ENCODE measurements around the gene FARS2.

Gene FARS2

GRCh38 chr6:5260661-5261544 lies at the start of gene FARS2, which contains the start of gene LYRM4:
Gene FARS2, plus strand, starts transcription at chr6:5261513.
Gene LYRM4, minus strand, starts transcription at chr6:5260950. Its CDS starts 217 bp downstream, at chr6:5260733.
- Mint-ChIP-seq H3K36me3 (peaks cover 14% of the 10 kb centered on the region), H3K27ac (peak within 1 kb of the TSS; percentile 99), H3K4me3 (peak within 1 kb of the TSS; percentile 96), H3K9me3 (ENCODE audit: low read depth) (no peaks in the 10 kb centered on the region), H3K27me3 (no peaks in the 10 kb centered on the region), H3K4me1 (ENCODE audit: low read depth) (peaks cover 38% of the 10 kb centered on the region)

GRCh38 chr6:5213836-5214235 lies 47.5 kb upstream of the FARS2 start:
- Mint-ChIP-seq H3K27ac (no peak overlapping the region), H3K27me3 (no peaks in the 10 kb centered on the region), H3K4me1 (ENCODE audit: low read depth) (peaks cover 3% of the 10 kb centered on the region), H3K4me3 (no peak overlapping the region), H3K9me3 (ENCODE audit: low read depth) (no peaks in the 10 kb centered on the region), H3K36me3 (peaks cover 16% of the 10 kb centered on the region)

DNA sequence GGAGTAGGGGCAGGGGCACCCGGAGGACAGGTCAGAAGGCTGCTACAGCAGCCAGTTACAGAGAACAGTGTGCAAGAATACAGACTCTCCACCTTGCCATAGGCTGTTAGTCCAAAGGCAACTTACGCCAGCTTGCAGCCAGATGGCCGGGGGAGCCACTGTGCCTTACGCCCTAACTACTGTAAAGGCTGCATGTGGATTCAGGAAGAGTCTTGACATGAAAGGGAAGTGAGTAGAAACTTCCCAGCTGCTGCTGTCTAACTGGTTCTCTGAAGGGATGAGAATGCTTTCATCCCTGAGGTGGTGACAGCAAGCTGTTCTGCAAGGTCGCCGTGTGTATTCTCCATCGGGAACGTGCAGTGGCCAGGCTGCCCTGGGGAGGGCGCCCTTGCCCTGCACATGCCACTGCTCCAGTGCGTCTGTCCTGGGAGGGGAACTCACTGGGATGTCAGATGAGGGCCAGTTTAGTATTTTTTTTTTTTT lies 46.7 kb upstream of the FARS2 start:
- no peaks in the 10 kb centered on the region for H3K27me3 Mint-ChIP-seq
- H3K36me3 Mint-ChIP-seq, result peaks cover 16% of the 10 kb centered on the region
- H3K27ac Mint-ChIP-seq, result no peak overlapping the region
- no peak overlapping the region for H3K4me3 Mint-ChIP-seq
- peaks cover 3% of the 10 kb centered on the region for H3K4me1 Mint-ChIP-seq (ENCODE audit: low read depth)
- no peaks in the 10 kb centered on the region for H3K9me3 Mint-ChIP-seq (ENCODE audit: low read depth)

DNA sequence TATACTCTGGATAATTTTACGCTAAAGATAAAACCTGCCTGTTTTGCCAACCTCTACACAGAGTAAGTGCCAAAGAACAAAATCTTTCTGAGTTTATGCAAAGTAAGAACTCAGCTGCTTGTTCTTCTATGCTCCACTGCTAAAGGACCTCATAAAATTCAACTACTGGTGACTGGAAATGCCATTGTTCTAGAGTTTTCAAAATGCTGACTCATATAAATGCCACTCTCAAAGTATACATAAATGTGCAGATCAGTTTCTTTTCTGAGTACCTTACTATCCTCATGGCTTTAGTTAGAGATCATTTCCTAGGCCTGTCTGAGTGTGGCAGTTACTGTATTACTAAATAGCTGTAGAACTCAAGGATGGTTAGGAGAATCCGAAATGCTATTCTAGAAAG lies 46.2 kb upstream of the FARS2 start:
- Mint-ChIP-seq H3K27ac (no peak overlapping the region), H3K27me3 (no peaks in the 10 kb centered on the region), H3K9me3 (ENCODE audit: low read depth) (no peaks in the 10 kb centered on the region), H3K36me3 (peaks cover 16% of the 10 kb centered on the region), H3K4me3 (no peak overlapping the region), H3K4me1 (ENCODE audit: low read depth) (peaks cover 3% of the 10 kb centered on the region)

- Mint-ChIP-seq H3K27ac (no peak overlapping the region), H3K36me3 (peaks cover 14% of the 10 kb centered on the region), H3K4me3 (no peak overlapping the region), H3K27me3 (no peaks in the 10 kb centered on the region), H3K4me1 (ENCODE audit: low read depth) (peaks cover 3% of the 10 kb centered on the region), H3K9me3 (ENCODE audit: low read depth) (no peaks in the 10 kb centered on the region)
Observed at GRCh38 chr6:5215799-5216198, 45.5 kb upstream of the FARS2 start.

DNA sequence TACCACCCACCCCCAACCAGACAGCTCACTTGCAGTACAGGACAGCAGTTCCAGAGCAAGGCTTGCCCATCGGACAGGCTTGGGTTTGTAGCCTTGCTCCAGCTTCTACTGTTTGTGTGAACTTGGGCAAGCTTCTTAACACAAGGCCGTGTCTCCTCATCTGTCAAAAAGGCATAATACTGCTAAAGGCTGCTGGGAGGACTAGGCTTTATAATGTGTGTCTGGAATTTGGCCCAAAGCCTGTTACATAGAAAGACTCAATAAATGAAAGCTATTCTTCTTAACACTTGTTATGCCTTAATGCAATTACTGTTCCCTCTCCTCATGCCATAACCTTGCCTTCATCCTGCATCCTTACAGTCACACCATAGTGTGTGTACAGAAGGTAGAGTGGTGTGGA lies 44.0 kb upstream of the FARS2 start:
- Mint-ChIP-seq H3K36me3 (peaks cover 11% of the 10 kb centered on the region), H3K27ac (peak overlapping the region; percentile 1), H3K9me3 (ENCODE audit: low read depth) (no peaks in the 10 kb centered on the region), H3K4me3 (no peak overlapping the region), H3K4me1 (ENCODE audit: low read depth) (no peaks in the 10 kb centered on the region), H3K27me3 (no peaks in the 10 kb centered on the region)

- Mint-ChIP-seq H3K4me3 (no peak overlapping the region), H3K27me3 (no peaks in the 10 kb centered on the region), H3K27ac (no peak overlapping the region), H3K36me3 (peaks cover 6% of the 10 kb centered on the region), H3K9me3 (ENCODE audit: low read depth) (no peaks in the 10 kb centered on the region), H3K4me1 (ENCODE audit: low read depth) (no peaks in the 10 kb centered on the region)
Observed at GRCh38 chr6:5219011-5219691, 42.2 kb upstream of the FARS2 start.

DNA sequence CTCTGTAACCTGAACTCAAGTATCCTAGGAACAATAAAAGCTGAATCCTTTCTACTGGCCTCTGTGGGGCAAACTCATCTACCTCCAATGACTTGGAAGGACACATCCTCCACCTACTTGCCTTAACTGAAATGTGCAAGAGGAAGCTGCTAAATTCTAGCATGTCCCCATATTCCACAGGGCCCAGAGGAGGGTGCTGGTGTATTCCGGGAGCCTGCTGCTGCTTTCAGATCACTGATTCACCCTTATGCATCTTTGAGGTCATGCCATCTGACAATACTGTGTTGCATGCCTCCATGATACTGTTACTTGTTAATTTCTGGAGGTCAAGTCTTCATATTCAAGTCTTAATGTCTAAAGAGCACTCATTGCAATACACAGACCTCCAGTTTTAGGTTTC lies 40.9 kb upstream of the FARS2 start:
- no peaks in the 10 kb centered on the region for H3K4me1 Mint-ChIP-seq (ENCODE audit: low read depth)
- H3K36me3 Mint-ChIP-seq, result peaks cover 4% of the 10 kb centered on the region
- no peaks in the 10 kb centered on the region for H3K9me3 Mint-ChIP-seq (ENCODE audit: low read depth)
- H3K27ac Mint-ChIP-seq, result no peak overlapping the region
- no peak overlapping the region for H3K4me3 Mint-ChIP-seq
- no peaks in the 10 kb centered on the region for H3K27me3 Mint-ChIP-seq

DNA sequence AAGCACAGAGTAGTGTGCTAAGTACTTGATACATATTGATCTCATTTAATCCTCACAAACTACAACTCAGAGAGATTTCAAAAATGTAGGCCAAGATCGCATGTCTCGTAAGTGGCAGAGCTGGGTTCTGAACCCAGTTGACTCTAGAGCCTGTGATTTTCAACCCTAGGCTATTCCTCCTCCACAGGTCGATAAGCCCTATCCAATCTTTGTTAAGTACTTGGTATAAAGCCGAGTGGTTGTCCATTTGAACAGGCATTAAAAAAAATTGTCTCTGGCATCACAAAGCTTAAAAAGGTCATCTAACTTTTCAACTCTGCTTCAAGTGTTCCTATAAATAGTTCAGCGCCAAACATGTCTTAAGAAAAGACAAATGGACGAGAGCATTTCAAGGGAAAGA lies 38.0 kb upstream of the FARS2 start:
- Mint-ChIP-seq H3K9me3 (ENCODE audit: low read depth) (no peaks in the 10 kb centered on the region), H3K36me3 (peaks cover 11% of the 10 kb centered on the region), H3K27ac (no peak overlapping the region), H3K4me1 (ENCODE audit: low read depth) (no peaks in the 10 kb centered on the region), H3K27me3 (no peaks in the 10 kb centered on the region), H3K4me3 (no peak overlapping the region)

- no peaks in the 10 kb centered on the region for H3K27me3 Mint-ChIP-seq
- H3K4me3 Mint-ChIP-seq, result no peak overlapping the region
- H3K4me1 Mint-ChIP-seq (ENCODE audit: low read depth), result no peaks in the 10 kb centered on the region
- H3K9me3 Mint-ChIP-seq (ENCODE audit: low read depth), result no peaks in the 10 kb centered on the region
- no peak overlapping the region for H3K27ac Mint-ChIP-seq
- H3K36me3 Mint-ChIP-seq, result peaks cover 6% of the 10 kb centered on the region
Observed at GRCh38 chr6:5229356-5229755, 32.0 kb upstream of the FARS2 start.

DNA sequence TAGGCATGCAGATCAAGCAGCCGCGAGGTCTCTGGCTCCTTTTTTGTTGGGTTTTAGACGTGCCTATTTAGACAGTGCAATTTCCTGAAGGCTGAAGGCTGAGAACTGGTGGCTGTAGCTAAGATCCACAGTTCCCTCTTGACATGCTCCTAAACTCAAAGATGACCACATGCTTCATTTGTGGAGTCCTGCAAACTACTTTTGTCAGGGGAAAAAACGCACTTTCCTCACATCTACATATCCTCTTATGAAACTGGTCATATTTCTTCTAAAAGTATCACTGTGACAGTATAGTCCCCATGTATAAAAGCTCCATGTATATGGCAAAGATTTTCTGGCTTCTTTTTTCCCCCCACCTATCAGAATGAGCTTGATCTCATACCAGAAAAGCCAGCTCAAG lies 31.2 kb upstream of the FARS2 start:
- Mint-ChIP-seq H3K9me3 (ENCODE audit: low read depth) (no peaks in the 10 kb centered on the region), H3K4me3 (no peak overlapping the region), H3K27me3 (no peaks in the 10 kb centered on the region), H3K4me1 (ENCODE audit: low read depth) (no peaks in the 10 kb centered on the region), H3K27ac (no peak overlapping the region), H3K36me3 (peaks cover 6% of the 10 kb centered on the region)

GRCh38 chr6:5231289-5231688 lies 30.0 kb upstream of the FARS2 start:
- no peak overlapping the region for H3K4me3 Mint-ChIP-seq
- peaks cover 8% of the 10 kb centered on the region for H3K36me3 Mint-ChIP-seq
- H3K27ac Mint-ChIP-seq, result no peak overlapping the region
- no peaks in the 10 kb centered on the region for H3K27me3 Mint-ChIP-seq
- no peaks in the 10 kb centered on the region for H3K4me1 Mint-ChIP-seq (ENCODE audit: low read depth)
- H3K9me3 Mint-ChIP-seq (ENCODE audit: low read depth), result no peaks in the 10 kb centered on the region

DNA sequence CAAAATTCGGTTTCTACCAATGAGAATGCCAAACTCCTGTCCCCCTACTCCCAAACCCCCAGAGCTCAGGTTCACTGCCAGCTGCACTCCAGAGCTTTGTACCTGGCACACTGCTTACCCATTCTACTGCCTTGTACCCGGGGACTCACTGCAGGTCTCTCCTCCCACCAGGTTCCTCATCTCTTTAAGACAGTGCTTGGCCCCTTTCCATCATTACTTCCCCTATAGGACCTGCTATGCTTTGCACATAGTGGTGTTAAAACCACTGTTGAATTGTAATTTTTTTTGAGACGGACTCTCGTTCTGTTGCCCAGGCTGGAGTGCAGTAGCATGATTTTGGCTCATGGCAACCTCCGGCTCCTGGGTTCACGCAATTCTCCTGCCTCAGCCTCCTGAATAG lies 26.4 kb upstream of the FARS2 start:
- Mint-ChIP-seq H3K4me1 (ENCODE audit: low read depth) (no peaks in the 10 kb centered on the region), H3K9me3 (ENCODE audit: low read depth) (no peaks in the 10 kb centered on the region), H3K27me3 (no peaks in the 10 kb centered on the region), H3K27ac (no peak overlapping the region), H3K4me3 (no peak overlapping the region), H3K36me3 (peaks cover 7% of the 10 kb centered on the region)

GRCh38 chr6:5235830-5236229 lies 25.5 kb upstream of the FARS2 start:
- Mint-ChIP-seq H3K27ac (no peak overlapping the region), H3K4me1 (ENCODE audit: low read depth) (no peaks in the 10 kb centered on the region), H3K4me3 (no peak overlapping the region), H3K36me3 (peaks cover 7% of the 10 kb centered on the region), H3K27me3 (no peaks in the 10 kb centered on the region), H3K9me3 (ENCODE audit: low read depth) (no peaks in the 10 kb centered on the region)

GRCh38 chr6:5237805-5238204 lies 23.5 kb upstream of the FARS2 start:
- Mint-ChIP-seq H3K27ac (no peak overlapping the region), H3K9me3 (ENCODE audit: low read depth) (no peaks in the 10 kb centered on the region), H3K36me3 (peaks cover 7% of the 10 kb centered on the region), H3K27me3 (no peaks in the 10 kb centered on the region), H3K4me1 (ENCODE audit: low read depth) (no peaks in the 10 kb centered on the region), H3K4me3 (no peak overlapping the region)
